ENCODE measurements around the gene MRE11.
"Not testable (repeated sequence)": the region's sequence is repeated elsewhere in the genome, so short reads cannot be mapped to it uniquely, and the experiment has no call there.

The MRE11 gene

DNA sequence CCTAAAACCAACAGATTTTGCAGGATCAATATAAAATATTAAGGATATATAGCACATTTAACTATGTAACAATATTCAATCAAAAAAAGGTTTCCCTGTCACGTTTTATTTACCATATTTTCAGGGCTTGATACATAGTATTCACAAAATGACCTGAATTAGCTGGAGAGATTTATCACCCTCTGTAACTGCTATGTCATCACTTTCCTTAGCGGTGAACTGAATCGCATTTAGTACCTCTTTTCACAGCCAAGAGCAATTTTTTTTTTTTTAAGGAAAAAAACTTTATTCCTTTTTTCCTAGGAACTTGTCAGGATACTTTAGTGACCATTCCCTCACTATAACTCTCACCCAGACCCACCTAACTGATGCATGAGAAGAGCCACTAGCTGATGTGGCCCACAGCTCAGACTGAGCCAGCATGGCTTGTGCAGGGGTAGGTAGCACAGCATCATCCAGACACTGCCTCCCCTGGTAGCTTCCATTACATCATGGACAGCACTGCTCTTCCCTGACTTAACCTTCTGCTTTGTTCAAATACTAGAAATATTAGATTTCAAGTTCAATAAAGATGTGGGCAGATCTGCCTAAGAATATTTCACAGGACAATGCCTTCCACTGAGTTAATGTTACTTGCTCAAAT lies 75.4 kb downstream of the MRE11 start:
- DNase-seq = no peak

DNA sequence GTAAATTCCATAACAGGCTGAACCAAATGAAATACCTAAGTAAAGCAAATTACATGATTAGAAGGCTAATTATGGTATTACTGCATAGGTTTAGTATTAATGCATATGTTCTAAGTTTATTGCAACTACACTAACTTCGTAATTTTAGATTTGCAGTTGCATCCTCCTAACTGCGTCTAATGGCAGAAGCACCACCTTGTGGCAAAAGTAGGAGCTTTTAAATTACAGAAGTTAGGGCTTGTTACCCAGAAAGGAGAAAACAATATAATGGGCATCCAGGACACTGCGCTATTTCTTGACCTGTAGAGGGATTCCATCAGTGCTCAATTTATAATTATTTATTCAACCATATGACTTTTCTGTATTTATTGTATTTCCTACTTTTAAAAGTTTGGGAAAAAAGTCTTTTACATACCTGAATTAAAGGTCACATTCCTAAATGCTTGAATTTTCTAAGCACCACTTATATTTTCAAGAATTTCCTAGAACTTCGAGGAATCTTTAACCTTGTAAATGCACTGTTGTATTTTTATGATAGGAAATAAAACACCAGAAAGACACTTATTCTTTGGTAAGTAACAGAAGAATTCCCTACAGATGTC lies 76.2 kb downstream of the MRE11 start:
- no peak for DNase-seq

DNA sequence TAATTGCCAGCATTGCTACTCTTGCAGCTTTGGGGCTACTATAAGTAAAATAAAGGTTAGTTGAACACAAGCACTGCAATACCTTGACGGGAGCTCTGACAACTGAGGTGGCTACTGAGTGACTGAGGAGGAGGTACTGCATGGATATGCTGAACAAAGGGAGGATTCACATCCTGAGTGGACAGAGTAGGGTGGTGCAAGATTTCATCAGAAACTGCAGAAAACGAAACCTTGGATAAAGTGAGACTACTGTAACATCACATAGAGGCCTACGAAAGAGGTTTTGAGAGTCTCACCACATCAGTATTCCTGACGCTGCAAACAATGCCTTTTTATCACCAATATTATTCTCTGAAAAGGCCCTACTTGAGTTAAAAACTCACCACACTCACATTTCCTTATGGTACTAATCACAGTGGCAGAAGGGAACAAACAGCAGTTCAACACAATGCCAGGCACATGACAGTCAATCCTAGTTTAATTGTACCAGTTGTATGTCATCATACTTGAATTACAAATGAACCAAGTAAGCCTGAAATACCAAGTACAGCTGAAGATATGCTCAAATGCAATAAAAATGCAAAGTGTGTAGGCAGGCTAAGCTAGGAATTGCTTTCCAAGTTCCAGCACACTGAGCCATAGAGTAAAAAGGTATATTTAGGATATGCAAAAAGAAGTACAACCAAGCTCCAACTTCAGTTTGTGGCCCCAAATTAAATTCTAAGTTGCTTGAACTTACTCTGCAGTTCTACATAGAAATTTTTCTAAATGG lies 88.4 kb downstream of the MRE11 start:
- no peak for DNase-seq

DNA sequence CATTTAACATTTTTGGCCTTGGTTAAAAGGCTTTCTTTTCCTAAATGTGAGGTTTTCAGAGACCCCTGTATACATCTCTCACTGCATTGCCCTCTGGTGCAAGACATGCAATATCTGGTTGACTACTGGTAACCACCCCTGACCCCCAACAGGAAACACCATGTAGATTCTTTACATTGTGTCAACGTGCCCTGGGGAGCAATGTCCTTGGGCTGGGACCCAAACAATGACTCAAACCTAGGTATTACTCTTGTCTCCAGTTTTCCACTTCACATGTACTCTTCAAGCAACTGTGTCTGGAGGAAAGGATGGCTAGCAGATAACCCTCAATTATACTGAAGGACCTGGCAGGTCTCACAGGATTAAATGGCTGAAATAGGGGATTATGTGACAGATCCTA lies 91.3 kb downstream of the MRE11 start:
- DNase-seq = no peak

DNA sequence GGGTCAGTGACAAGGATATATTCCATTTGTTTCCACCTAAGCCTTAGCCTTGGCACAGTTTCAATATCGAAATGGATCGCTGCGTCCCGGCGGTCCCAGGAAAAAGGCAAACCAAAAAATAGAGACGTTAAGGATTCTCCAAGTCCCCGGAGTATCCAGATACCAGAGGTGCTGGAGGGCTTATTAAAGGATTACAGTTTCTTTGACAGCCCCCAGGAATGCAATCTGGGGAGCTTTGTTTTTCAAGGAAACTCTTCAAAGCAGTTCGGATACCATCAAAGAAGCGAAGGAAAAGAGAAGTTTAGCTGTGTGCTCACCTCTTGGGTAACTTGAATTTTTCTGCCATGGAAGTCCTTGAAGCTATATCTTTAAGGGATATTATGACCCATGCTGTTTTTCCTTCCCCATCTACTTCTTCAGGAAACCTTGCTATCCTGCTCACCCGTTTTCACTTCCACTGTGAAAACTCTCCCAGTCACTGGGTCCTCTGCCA lies 91.8 kb downstream of the MRE11 start:
- no peak for DNase-seq

DNA sequence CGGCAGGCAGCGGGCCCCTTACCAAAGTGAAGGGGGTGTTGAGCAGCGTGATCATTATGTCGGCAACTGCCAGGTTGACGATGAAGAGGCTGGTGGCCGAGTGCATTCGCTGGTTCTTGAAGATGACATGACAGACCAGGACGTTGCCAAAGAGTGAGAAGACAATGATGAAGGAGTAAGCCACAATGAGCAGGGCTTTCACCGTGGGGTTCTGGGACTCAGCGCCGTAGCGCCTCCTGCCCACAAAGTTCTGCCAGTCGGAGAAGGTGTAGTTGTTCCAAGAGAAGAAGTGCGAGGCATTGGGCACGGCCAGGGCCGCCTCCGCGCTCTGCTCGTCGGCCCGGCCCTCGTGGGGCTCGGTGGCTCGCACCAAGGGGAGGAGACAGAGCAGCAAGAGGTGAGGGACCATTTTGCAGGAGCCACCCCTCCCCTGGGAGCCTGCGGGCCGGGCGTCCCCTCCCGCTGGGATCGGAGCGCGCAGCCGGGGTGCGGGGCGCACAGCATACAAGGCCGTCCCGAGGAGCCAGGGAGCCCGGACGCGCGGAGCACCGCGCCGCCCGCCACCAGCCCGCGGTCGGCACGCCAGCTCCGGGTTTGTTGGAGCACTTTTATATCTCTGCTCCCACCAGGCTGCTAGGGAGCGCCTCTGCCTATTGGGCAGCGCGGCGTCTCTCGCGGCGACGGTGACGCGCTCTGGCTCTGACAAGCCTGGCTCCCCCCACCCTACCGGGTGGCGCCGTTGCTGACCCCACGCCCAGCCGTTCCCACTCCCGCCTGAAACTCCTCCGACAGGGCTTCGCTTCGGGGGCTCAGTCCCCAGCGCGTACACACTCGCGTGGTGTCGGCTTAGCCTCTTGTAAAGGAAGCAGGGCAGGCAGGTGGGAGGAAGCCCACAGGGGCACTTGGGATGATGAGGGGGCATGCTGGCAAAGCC lies 92.5 kb downstream of the MRE11 start, which contains the start of gene GPR83:
GPR83 (minus strand) TSS at position 581 of the 934 bp plus-strand sequence; CDS start at position 409, 172 bp downstream.
- DNase-seq = no peak

DNA sequence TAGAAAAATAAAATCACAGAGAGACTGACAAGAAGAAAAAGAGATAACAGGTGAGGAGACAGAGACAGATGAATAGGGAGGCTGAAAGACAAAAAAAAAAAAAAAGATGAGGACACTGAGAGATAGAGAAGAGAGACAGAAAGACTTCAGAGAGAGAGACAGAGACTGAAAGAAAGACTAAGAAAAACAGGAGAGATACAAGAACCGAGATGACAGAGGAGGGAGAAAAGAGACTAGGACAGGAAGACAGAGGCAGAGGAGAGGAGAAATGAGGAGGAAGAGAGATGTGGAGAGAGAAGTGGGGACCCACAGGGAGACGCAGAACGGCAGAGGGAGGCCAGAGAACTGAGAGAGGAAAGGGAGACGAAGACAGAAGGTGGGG lies 93.2 kb downstream of the MRE11 start:
- DNase-seq = no peak

DNA sequence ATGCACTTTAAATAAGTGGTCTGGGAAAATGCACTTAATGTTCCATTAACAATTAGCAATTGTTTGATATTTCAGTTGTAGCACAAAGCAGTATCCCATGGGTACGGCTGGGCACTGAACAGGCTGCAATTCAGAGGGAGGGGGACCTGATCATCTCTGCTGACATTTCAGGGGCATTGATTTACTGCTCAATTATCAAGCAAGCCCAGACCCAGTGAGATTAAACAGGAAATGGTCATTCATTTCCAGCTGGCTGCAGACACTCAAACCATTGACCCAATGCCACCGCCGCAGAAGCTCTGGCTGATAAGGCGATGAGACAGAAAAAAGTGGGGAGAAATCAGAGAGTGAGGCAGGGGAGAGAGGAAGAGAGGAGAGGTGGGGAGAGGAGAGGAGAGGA lies 93.6 kb downstream of the MRE11 start:
- no peak for DNase-seq

DNA sequence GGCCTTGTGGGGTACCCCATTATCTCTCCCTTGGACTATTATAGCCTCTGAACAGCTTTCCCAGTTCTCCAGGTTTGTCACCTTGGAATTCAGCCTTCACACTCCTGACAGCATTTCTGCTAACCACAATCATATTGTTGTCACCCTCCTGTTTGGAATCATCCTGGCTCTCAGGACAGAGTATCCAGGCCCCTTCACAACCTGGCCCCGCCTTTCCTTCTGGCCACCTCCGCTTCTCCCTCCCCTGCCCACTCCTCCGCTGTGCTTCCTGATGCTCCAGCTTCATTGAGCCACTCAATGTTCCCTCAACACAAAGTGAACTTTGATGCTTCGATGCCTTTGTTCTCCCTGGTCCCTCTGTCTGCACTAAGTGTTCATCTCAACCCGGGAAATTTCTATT lies 95.5 kb downstream of the MRE11 start:
- DNase-seq = no peak

DNA sequence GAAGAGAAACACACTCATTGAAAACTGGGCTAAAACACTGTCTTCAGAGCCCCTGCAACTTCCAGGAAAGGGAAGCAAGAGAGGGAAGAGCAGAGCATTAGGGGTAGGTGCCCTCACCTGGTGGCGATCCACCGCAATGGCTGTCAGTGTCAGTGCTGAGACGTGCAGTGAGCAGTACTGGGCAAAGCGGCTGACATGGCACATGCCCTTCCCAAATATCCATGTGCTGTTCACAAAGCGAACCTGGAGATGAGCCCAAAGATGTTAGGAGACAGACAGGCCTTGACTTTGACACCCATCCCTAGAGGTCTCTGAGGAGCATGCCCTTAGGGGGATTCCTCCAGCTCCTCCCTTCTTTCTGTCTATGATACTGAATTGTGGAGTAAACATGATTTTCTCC lies 97.4 kb downstream of the MRE11 start:
- DNase-seq = no peak

DNA sequence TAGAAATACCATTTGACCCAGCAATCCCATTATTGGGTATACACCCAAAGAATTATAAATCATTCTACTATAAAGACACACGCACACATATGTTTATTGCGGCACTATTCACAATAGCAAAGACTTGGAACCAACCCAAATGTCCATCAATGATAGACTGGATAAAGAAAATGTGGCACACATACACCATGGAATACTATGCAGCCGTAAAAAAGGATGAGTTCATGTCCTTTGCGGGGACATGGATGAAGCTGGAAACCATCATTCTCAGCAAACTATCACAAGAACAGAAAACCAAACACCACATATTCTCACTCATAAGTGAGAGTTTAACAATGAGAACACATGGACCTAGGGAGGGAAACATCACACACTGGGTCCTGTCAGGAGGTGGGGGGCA lies 101.7 kb downstream of the MRE11 start:
- not testable (repeated sequence) for DNase-seq

DNA sequence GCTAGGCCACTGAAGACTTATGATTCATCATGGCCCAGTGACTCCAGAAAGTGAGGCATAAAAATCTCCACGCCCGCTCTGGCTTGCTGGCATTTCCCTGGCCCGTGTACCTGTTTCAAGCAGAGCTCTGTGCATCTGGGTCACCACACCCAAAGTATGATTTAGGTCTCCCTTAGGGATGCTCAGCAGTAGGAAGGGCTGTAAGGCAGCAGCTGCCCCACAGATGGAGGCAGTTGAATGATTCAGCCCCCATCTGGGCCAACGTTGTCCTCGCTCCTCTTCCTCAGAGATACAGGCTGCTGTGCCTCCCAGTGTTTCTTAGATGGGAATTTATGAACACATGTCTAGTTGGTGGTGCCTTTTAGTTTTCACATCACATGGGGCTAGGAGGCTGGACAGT lies 114.0 kb downstream of the MRE11 start:
- no peak for DNase-seq

DNA sequence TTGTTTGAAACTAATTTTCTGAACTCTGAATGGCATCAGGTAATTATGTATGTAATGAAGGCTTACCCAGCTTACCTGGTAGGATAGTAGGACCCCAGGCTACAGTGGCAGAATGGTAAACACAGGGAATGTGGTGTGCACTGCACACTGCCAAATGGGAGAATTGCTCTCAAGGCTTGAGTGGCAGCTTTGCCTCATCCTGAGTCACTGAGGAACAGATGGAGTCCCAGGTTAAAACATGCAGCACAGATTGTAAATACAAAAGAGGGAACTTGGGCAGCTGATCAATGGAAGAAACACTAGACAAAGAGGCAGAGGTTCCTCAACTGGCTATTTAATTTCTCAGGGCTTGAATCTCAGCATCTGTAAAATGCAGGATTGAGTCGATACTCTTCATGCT lies 116.8 kb downstream of the MRE11 start:
- no peak for DNase-seq

DNA sequence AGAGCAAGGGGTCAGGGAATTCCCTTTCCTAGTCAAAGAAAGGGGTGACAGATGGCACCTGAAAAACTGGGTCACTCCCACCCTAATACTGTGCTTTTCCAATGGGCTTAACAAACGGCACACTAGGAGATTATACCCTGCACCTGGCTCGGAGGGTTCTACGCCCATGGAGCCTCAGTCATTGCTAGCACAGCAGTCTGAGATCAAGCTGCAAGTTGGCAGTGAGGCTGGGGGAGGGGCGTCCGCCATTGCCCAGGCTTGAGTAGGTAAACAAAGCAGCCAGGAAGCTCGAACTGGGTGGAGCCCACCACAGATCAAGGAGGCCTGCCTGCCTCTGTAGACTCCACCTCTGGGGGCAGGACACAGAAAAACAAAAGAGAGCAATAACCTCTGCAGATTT lies 123.1 kb downstream of the MRE11 start:
- DNase-seq = not testable (repeated sequence)
